ENCODE measurements around the gene NUDT16L1.

DNA sequence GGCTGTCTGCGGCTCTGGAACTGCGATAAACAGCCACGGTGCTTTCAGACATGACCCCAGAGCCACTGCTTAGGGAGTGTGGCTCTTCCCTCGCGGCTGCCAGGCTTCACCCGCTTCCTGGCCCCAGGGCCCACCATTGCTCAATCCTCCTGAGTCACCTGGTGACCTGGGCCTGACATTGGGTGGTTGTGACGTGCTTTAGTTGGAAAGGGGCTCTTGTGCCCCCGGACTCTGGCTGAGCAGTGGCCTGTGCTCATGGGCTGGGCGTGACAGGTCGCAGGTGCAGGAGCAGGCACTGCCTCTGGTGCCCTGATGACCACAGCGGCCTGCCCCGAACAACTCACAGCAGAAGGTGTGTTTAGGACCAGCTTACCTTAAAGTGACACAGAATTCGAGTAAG is 8.6 kb upstream of the NUDT16L1 start:
- TF ChIP-seq NR2C2 (CRISPR knock-in tag; IDR thresholded peaks at IDR 0.05; ENCODE audit: borderline replicate concordance), result no peak
- TF ChIP-seq CTCF (CRISPR knock-in tag; IDR thresholded peaks at IDR 0.05), result no peak
- TF ChIP-seq POLR2AphosphoS5 (IDR thresholded peaks at IDR 0.05; ENCODE audit: low read depth, low read length), result peak; percentile 21; the same call in 1 of the 2 replicates
- TF ChIP-seq ESRRA (CRISPR knock-in tag; IDR thresholded peaks at IDR 0.05; ENCODE audit: low read depth), result no peak
- no peak for TF ChIP-seq PRDM10 (CRISPR knock-in tag; IDR thresholded peaks at IDR 0.05; ENCODE audit: low read depth)

Data from HepG2 (cell line).